CD4-positive, alpha-beta T cell treated with Interferon gamma for 1 hour (primary cell): ENCODE measurements around the gene NHP2.
A peak's percentile ranks its signal among the peaks of the same experiment; 100 is the strongest.
"Not testable (repeated sequence)": the region's sequence is repeated elsewhere in the genome, so short reads cannot be mapped to it uniquely, and the experiment has no call there.

ENCODE experiments used
- DNase-seq: peaks from one replicate; pipeline ENCODE4 v3.0.0-alpha.2; 2020

Gene NHP2

DNA sequence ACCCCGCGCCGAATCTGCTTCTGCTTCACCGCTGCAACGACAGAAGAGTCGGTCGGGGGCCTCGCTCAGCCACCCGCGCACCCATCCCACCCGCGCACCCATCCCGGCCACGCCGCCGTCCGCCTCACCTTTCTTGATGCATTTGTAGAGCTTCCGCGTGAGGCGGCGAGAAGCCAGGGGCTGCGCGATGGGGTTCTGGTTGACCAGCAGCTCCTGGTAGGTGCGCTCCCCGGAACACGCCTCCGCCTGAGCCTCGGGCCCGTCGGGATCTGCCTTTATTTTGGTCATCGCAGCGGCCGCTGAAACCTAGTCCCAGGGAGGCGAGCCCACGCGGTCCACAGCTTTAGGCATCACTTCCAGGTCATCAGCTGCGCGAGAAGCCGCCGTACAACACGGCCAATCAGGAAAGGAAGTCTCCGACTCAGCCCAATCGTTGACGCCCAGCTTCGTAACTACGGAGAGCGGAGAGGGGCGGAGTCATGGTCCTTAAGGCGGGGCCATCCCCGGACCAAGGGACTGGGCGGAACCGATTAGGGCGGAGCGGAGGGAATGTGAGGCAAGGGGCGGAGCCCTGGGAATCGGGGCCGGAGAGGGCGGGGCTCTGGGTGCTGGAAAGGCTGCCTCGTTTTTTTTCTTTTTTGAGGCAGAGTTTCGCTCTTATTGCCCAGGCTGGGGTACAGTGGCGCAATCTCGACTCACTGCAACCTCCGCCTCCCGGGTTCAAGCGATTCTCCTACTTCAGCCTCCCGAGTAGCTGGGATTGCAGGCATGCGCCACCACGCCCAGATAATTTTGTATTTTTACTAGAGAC is at the start of gene NHP2:
Gene NHP2 (minus strand): TSS at position 356 of the 811 bp plus-strand sequence. CDS start 68 bp downstream, at position 288.
- peak; percentile 96 for DNase-seq

DNA sequence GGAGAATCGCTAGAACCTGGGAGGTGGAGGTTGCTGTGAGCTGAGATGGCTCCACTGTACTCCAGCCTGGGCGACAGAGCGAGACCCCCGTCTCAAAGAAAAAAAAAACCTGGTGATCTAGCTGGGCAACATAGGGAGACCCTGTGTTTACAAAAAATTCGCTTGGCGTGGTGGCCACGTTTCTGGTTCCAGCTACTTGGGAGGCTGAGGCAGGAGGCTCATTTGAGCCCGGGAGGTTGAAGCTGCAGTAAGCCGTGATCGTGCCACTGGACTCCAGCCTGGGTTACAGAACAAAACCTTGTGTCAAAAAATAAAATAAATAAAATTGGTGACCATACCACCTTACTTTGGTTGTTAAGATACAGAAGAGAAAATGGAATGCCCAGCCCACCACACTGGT is 48.9 kb upstream of the NHP2 start:
- DNase-seq, result no peak

DNA sequence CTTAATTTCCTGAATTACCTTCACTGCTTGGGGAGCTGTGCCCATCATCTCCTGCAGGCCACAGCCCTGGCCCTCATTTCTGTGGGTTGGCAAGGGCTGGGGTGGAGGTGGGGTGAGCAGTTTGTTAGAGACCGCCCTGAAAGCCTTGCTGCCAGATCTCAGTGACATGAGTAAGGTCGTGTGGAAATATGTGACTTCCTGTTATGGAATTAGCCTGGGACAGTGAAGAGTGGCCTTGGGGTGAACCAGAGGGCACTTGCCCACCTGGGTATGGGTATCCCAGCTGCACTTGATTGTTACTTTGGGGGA is 48.2 kb upstream of the NHP2 start:
- DNase-seq, result no peak

DNA sequence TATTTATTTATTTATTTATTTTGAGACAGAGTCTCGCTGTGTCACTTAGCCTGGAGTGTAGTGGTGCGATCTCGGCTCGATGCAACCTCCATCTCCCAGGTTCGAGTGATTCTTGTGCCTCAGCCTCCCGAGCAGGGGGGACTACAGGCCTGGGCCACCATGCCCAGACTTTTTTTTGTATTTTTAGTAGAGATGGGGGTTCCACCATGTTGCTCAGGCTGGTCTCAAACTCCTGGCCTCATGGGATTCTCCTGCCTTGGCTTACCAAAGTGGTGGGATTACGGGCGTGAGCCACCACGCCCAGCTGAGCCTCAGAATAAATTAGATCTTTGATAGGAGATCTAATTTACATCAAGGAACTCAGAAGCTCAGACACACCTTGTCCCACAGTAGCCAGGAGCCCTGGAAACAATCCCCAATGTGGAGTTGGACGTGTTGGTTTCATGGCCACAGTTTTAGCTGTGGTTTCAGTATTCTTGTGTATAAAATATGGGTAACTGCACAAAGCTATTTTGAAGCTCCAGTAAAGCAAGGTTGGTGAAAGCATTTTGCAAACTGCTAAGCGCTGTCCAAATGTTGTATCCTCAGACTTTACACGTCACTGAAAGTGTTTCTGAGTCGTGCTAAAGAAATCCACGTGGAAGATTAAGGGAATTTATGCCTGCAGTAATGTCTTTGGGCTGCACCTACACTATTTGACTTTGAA is 47.7 kb upstream of the NHP2 start:
- no peak for DNase-seq

DNA sequence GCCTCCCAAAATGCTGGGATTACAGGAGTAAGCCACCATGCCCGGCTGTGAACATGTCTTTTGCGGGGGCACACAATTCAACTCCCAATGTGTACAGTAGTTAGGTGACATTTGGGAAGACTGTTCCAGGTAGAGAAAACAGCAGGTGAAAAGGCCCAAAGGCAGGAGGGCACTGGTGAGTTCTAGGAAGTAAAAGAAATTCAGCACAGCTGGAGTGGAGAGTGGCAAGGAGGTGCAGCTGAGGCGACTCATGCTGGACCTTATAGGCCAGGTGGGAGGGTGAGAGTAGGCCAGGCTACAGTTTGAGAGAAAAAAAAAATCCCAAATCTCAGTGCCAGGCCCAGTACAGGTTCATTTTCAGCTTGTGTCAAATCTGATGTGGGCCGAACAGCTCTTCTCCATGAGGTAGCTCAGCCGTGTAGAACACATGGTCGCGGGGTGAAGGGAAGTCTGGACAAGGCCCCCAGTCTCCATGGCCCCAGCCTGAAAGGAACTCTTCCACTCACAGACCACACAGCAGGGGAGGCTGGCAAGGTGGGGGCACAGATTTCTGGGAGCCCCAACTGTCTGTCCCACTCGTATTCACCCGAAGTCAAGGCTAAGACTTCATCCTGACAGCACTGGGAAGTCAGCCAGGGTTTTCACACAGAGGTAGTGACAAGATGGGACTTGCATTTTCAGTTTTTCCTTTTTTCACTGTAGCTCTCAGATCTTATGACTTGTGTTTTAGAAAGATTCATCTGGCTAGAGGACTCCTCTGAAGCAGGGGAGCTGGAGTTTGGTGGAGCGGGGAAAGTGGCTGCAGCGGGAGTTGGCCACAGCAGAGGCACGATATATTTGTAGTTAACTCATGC is 46.1 kb upstream of the NHP2 start:
- DNase-seq, result no peak

DNA sequence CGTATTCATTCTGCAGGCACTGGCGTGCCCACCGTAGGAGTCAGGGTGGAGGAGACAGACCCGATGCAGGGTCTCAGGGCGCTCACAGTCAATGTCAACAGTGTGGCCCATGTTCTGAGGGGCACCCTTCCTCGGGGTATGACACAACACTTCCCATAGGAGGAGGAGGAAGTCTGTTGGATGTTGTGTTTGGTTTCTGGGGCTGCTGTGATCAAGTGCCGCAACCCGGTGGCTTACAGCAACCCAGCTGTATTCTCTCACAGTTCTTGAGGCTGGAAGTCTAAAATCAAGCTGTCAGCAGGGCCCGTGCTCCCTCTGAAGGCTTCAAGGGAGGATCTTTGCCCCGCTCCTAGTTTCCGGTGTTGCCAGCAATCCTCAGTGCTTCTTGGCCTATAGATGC is 45.0 kb upstream of the NHP2 start:
- DNase-seq, result no peak

DNA sequence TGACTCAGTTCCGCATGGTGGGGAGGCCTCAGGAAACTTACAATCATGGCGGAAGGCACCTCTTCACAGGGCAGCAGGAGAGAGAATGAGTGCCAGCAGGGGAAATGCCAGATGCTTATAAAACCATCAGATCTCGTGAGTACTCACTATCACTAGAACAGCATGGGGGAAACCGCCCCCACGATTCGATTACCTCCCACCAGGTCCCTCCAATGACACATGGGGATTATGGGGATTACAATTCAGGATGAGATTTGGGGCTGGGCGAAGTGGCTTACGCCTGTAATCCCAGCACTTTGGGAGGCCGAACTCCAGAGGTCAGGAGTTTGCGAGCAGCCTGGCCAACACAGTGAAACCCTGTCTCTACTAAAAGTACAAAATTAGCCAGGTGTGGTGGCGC is 44.5 kb upstream of the NHP2 start:
- not testable (repeated sequence) for DNase-seq

DNA sequence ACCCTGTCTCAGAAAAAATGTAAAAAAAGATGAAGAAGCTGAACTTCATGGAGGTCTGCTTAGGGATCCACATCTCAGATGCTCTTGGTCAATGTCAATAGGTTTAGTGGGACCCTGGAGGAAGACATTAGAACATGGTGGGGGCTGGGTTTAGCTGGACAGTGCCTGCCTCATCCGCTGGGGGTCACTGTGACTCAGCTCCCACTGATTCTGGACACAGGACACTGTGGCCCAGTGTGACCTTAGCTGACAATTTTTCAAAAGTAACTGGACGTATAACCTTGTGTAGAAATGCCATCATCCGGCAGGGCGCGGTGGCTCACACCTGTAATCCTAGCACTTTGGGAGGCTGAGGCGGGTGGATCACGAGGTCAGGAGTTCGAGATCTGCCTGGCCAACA is 43.3 kb upstream of the NHP2 start:
- no peak for DNase-seq

DNA sequence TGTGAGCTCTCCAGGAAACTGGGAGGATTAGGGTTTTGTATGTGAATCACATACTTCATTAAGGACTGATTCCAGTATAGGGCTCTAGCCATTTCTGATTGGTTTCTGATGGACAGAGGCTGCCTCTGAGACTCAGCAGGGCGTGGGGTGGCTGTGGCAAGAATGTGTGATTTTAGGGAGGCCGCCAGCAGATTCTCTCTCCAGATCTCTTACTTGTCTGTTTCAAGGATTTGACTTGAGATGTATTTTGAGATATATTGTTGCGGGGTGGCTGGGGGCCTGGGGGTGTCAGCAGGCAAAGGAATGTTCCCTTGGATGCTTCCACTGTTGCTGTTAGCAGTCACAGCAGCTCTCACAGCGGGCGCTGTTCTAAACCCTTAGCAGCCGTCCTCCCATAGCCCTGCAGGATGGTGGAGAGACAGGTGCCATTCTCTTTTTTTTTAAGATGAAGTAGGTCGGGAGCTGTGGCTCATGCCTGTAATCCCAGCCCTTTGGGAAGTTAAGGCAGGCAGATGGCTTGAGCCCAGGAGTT is 42.7 kb upstream of the NHP2 start:
- DNase-seq, result no peak

DNA sequence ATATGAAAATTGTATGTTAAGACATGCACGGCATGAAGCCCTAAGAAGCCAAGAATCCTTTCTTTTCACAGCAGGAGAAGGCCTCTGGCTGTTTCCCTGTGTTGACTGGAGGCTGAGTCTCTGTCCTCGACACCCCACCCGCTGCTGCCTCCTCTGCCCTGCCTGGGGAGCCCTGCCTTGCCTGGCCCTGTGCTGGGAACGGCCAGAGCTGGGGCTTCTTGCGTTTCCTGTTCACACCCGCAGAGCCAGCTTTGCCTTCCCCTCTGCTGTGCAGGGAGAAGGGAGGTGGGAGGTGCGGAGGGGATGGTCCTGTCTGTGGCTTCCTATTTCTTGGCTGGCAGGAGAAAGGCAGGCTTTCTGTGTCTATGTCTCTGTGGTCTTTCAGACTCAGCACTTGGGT is 40.3 kb upstream of the NHP2 start:
- DNase-seq, result no peak

DNA sequence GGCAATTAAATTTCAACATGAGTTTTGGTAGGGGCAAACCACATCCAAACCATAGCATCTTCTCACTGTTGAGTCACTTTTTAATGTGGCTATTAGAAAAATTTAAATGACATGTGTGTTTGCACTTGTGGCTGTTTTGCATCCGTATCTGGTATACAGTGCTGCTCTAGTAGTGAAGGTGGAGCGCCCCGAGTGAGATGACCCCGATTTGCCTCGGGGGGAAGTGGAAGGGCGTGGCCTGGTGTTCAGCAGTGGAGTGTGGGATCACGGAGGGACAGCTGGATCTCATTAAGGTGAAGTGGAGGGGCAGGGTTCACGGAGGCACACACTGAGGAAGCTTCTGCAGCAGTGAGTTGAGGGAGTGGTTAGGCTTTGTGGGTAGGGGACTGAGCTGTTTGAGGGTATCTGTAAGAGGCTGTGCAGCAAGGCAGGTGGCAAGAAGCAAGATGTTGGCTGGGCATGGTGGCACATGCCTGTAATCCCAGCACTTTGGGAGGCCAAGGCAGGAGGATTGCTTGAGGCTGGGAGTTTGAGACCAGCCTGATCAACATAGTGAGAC is 39.6 kb upstream of the NHP2 start:
- no peak for DNase-seq

DNA sequence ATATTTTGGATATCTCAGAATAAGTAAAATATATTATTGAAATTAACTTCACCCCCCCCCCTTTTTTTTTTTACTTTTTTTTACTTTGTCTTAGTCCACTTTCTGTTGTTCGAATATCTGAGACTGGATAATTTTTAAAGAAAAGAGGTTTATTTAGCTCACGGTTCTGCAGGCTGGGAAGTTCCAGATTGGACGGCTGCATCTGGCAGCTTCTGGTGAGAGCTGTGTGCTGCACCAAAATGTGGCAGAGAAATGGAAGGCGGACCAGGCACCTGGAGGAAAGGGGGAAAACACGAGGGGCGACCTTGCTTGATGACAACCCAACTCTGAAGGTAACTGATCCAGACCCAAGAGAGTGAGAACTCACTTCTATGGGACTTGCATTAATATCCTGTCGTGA is 39.1 kb upstream of the NHP2 start:
- DNase-seq, result no peak

DNA sequence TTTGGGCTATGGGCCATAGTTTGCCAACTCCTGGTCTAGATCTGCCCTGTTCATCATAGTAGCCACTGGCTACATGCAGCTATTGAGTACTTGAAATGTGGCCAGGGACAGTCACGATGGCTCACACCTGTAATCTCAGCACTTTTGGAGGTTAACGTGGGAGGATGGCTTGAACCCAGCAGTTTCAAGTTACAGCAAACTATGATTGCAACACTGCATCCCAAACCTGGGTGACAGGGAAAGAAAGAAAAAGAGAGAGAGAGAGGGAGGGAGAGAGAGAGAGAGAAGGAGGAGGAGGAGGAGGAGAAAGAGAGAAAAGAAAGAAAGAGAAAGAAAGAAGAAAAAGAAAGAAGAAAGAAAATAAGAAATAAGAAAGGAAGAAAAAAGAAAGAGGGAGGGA is 38.6 kb upstream of the NHP2 start:
- no peak for DNase-seq

DNA sequence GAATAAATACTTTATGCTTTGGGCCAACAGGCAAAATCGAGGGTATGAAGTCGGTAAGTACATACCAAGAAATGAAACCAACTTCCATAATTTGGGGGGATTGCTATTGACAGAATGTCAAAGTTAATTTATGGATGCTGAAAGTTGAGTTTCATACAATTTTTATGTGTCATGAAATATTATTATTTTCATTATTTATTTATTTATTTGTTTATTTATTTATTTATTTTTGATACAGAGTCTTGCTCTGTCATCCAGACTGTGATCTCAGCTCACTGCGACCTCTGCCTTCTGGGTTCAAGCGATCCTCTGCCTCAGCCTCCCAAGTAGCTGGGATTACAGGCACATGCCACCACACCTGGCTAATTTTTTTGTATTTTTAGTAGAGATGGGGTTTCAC is 38.0 kb upstream of the NHP2 start:
- DNase-seq, result no peak

DNA sequence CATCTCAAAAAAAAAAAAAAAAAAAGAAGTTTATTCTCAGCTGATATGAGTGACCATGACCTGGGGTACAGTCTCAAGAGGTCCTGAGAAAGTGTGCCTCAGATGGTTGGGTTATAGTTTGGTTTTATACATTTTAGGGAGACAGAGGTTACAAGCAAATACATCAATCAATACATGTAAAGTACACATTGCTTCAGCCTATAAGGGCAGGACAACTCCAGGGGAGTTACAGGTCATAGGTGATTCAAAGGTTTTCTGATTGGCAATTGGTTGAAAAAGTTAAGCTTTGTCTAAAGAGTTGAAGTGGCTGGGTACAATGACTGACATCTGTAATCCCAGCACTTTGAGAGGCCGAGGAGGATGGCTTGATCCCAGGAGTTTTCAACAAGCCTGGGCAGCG is 35.7 kb upstream of the NHP2 start:
- DNase-seq, result no peak

DNA sequence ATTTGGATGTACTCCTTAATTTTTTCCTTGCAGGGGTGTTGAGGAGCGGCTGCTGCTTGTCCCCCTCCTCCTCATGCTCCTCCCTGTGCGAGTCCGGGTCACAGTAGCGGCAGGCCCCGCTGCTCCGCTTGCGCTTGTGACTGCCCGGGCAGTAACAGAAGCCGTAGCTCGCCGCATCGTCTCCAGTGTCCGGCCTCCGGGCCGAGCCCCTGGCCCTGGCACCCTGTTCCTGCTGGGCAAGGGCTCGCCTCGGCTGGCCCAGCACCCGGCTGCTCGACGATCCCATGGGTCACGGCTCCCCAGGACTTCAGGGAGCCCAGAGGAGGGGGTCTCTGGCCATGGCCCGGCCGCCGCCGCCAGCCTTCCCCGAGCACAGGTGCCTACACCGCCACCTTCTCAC is 33.3 kb upstream of the NHP2 start, which contains the start of gene GMCL2:
Gene GMCL2 (minus strand): TSS at position 358 of the 400 bp plus-strand sequence. CDS start 72 bp downstream, at position 286.
- no peak for DNase-seq

DNA sequence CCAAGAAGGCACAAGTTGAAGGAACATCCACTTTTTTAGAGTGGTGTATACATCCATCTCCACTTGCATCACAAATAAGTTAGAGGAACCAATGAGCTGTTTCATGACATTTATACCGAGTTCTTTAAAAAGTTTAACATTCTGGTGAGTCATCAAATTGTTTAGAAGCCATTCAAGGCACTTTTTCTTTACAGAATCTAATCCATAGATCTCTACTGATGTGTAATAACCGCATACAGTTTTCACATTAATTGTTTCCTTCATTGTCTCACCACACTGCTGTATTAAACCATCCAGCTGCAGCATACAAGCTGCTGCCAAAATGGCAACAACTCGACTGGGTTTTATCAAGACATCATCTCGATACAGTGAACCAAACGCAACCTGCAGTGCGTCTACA is 32.7 kb upstream of the NHP2 start:
- DNase-seq, result no peak

DNA sequence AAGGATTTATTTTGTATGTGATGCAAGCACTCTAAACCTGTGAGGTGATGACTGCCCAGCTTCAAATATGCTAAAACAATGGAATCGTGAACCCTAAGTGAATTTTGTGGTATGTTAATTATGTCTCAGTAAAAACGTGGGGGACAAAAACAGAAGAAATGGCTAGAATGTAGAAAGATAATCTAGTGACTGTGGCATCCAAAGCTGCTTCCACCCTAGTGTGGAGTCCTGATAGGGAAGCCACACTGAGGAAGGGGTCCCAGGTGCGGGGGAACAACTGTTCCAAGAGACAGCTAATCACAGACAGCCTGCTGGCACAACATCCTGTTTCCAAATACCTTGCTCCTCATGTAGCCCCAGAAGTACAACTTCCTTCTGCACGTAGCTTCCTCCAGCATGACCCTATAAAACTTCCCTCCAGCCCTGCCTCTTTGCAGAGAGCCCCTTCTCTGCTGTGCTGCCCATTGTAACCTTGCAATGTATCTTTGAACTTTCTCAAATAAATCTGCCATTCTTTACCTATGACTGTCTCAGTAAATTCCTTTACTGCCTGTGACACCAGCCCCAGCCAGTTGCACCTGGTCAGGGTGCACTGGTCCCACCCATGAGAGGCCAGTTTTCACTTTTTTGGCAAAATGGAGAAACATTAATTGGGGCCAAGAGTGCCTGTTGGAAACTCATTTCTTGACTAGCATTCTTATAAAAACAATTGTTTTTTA is 28.6 kb upstream of the NHP2 start:
- no peak for DNase-seq

DNA sequence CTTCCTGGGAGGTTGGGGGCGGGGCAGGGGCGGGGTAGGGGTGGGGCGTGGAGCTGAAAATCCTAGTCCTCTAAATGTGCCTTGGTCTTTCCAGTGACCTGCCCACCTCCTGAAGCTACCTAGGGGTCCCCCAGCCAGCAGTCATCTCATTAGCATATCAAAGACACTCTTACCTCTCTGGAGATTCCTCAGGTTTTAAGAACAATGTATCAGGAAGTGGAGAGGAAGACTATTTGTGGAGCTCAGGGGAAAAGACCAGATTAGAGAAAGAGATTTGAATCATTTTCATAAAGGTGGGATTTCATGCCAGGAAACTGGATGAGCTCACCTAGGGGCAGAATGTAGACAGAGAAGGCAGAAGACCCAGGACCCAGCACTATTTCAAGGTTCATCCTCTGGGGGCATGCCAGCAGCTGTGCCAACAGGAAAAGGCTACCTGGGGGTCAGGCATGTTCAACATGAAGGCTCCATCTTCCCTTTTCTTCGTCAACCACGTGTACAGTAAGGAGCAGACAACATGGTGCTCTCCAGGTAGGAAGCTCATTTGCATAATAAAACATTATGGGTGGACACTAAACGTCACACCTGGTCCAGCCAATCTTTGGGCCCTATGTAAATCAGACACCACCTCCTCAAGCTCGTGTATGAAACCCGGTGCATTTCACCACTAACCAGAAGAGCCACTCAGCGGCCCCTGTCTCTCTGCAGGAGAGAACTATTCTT is 26.6 kb upstream of the NHP2 start:
- DNase-seq, result no peak

DNA sequence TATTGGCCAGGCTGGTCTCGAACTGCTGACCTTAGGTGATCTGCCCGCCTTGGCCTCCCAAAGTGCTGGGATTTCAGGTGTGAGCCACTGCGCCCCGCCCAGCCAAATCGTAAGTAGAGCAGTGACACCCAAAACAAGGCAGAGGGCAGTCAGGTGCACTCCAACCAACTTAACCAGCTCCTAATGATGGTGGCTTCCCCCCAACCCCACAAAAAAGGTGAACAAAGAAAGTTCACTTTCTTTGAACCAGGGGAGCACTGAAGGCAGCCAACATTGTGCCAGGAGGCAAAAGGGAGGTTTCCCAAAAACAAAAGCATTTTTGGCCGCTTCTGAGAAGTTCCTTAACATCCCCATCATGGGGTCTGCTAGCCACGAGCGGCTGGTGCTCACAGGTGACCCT is 23.9 kb upstream of the NHP2 start:
- DNase-seq, result no peak

DNA sequence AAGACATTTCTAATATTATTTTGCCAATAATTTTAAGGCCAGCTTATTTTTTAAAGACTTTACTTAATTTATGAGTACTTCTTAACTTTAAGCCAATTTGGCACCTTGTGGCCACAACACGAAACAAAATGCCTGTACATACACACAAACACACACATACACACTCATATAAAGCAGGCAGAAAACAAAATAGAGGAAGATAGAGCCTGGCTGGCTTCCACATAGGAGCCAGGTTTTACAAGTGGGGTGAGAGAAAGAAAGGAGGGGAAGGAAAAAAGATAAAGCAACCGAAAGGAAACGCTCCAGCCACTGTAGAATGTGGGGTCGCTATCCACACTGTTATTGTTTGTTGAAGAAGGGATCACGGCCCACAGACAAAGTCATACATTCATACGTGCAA is 23.1 kb upstream of the NHP2 start:
- no peak for DNase-seq

DNA sequence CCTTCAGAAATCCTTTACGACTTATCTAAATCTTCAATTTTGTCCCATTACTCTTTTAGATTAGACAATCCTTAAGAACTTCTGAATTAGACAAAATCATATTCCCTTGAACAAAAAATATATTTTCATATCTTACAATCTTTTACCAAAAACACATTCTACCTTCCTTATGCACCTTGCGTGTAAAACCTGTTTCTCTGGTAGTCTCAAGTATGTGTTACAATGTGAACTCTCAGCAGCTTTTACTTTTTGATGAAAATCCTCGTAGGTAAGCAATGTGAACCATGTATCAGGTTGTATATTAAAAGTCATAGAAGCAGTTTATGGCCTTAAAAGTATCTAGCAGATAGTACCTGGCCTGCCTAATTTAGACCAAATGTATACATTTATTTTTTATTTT is 20.8 kb upstream of the NHP2 start:
- no peak for DNase-seq
